H9 (cell line): ENCODE data around the gene JAG1. TPM values are rescaled to one million over a fixed set of nuclear protein-coding genes. Genes with fewer than 3 reads are reported as not detected.

Experiments
- DNase-seq: peaks from one replicate; pipeline ENCODE4 v3.0.0-alpha.2; 2017
- H2AFZ ChIP-seq: one replicate; pipeline ENCODE4 v1.6.1; 2013; ENCODE audit warnings: mild to moderate bottlenecking, low read length, control low read depth, moderate library complexity
- H2AK5ac ChIP-seq: 2 replicates; pipeline ENCODE4 v1.6.1; 2013; ENCODE audit warnings: low read length, control low read depth, mixed read lengths; ENCODE audit not compliant: insufficient read length
- H2BK120ac ChIP-seq: one replicate; pipeline ENCODE4 v1.6.1; 2013; ENCODE audit warnings: low read depth, mild to moderate bottlenecking, low read length, control low read depth, inconsistent platforms; ENCODE audit not compliant: poor library complexity, severe bottlenecking
- H2BK12ac ChIP-seq: 2 replicates; pipeline ENCODE4 v1.6.1; 2013; ENCODE audit warnings: low read length, control low read depth, mixed read lengths, low read depth; ENCODE audit not compliant: insufficient read length
- H2BK15ac ChIP-seq: 2 replicates; pipeline ENCODE4 v1.6.1; 2013; ENCODE audit warnings: low read depth, low read length, control low read depth
- H2BK20ac ChIP-seq: one replicate; pipeline ENCODE4 v1.6.1; 2013; ENCODE audit warnings: low read depth, mild to moderate bottlenecking, low read length, control low read depth, inconsistent platforms; ENCODE audit not compliant: poor library complexity, severe bottlenecking
- H2BK5ac ChIP-seq: 2 replicates; pipeline ENCODE4 v1.6.1; 2013; ENCODE audit warnings: low read length, control low read depth, mixed read lengths; ENCODE audit not compliant: insufficient read length
- H3K14ac ChIP-seq: 2 replicates; pipeline ENCODE4 v1.6.1; 2013; ENCODE audit warnings: low read length, control low read depth; ENCODE audit not compliant: insufficient read depth
- H3K18ac ChIP-seq: 2 replicates; pipeline ENCODE4 v1.6.1; 2013; ENCODE audit warnings: low read depth, mild to moderate bottlenecking, mixed read lengths, low read length, control low read depth; ENCODE audit not compliant: insufficient read length
- H3K23ac ChIP-seq: 2 replicates; pipeline ENCODE4 v1.6.1; 2013; ENCODE audit warnings: low read length, control low read depth, mixed read lengths, low read depth; ENCODE audit not compliant: insufficient read length
- H3K23me2 ChIP-seq: 2 replicates; pipeline ENCODE4 v1.6.1; 2013; ENCODE audit warnings: low read depth, mild to moderate bottlenecking, mixed read lengths, low read length, control low read depth; ENCODE audit not compliant: insufficient read length, poor library complexity, severe bottlenecking
- H3K27ac ChIP-seq: 2 replicates; pipeline ENCODE4 v1.5.1; 2013; ENCODE audit warnings: low read length, control low read depth, mixed read lengths, low read depth; ENCODE audit not compliant: insufficient read length
- H3K27me3 ChIP-seq: 2 replicates; pipeline ENCODE4 v1.6.1; 2013; ENCODE audit warnings: low read length, control low read depth, inconsistent platforms; ENCODE audit not compliant: insufficient read depth
- H3K4ac ChIP-seq: 2 replicates; pipeline ENCODE4 v1.6.1; 2013; ENCODE audit warnings: low read depth, mild to moderate bottlenecking, control low read depth, inconsistent platforms, low read length, moderate library complexity
- H3K4me1 ChIP-seq: 2 replicates; pipeline ENCODE4 v1.6.1; 2013; ENCODE audit warnings: low read length, control low read depth, inconsistent platforms; ENCODE audit not compliant: insufficient read depth
- H3K4me2 ChIP-seq: 2 replicates; pipeline ENCODE4 v1.6.1; 2013; ENCODE audit warnings: low read length, control low read depth, mixed read lengths; ENCODE audit not compliant: insufficient read length, insufficient read depth
- H3K56ac ChIP-seq: 2 replicates; pipeline ENCODE4 v1.6.1; 2013; ENCODE audit warnings: low read depth, mild to moderate bottlenecking, mixed read lengths, low read length, control low read depth; ENCODE audit not compliant: insufficient read length
- H3K79me1 ChIP-seq: 2 replicates; pipeline ENCODE4 v1.6.1; 2013; ENCODE audit warnings: low read depth, mild to moderate bottlenecking, moderate library complexity, low read length, control low read depth, inconsistent platforms; ENCODE audit not compliant: insufficient read depth, poor library complexity, severe bottlenecking
- H3K79me2 ChIP-seq: 2 replicates; pipeline ENCODE4 v1.6.1; 2013; ENCODE audit warnings: low read length, control low read depth, inconsistent platforms; ENCODE audit not compliant: insufficient read depth
- H3K9ac ChIP-seq: 2 replicates; pipeline ENCODE4 v1.6.1; 2013; ENCODE audit warnings: low read length, control low read depth, mixed read lengths; ENCODE audit not compliant: insufficient read length; ENCODE audit errors: extremely low read depth
- H3K9me3 ChIP-seq: one replicate; pipeline ENCODE4 v1.6.1; 2013; ENCODE audit warnings: low read depth, low read length, inconsistent platforms; ENCODE audit not compliant: control insufficient read depth
- H3T11ph ChIP-seq: one replicate; pipeline ENCODE4 v1.6.1; 2013; ENCODE audit warnings: mild to moderate bottlenecking, low read length, control low read depth, inconsistent platforms
- H4K20me1 ChIP-seq: one replicate; pipeline ENCODE4 v1.6.1; 2013; ENCODE audit not compliant: control insufficient read depth, insufficient read length, insufficient read depth
- H4K5ac ChIP-seq: 2 replicates; pipeline ENCODE4 v1.6.1; 2013; ENCODE audit warnings: low read depth, mild to moderate bottlenecking, mixed read lengths, low read length, control low read depth; ENCODE audit not compliant: insufficient read length
- H4K8ac ChIP-seq: replicated peaks from 2 replicates; pipeline ENCODE4 v1.6.1; 2013; ENCODE audit warnings: low read length, control low read depth, mixed read lengths, low read depth; ENCODE audit not compliant: insufficient read length
- H4K91ac ChIP-seq: 2 replicates; pipeline ENCODE4 v1.6.1; 2013; ENCODE audit warnings: low read depth, mild to moderate bottlenecking, moderate library complexity, mixed read lengths, low read length, control low read depth; ENCODE audit not compliant: insufficient read length
- H3K27ac Mint-ChIP-seq, 3 experiments: 2 replicates in 2 of 3; 3 replicates in 1 of 3; pipeline ENCODE4 v1.8.0; 2020 to 2021; ENCODE audit warnings: mixed read lengths in 3 of 3, mild to moderate bottlenecking in 1 of 3, moderate library complexity in 1 of 3
- H3K27me3 Mint-ChIP-seq: 2 replicates; pipeline ENCODE4 v1.8.0; 2021; ENCODE audit warnings: low read depth, mild to moderate bottlenecking, moderate library complexity, mixed read lengths
- H3K36me3 Mint-ChIP-seq, 3 experiments: 2 replicates in 2 of 3; 3 replicates in 1 of 3; pipeline ENCODE4 v1.8.0; 2020 to 2021; ENCODE audit warnings: low read depth in 3 of 3, mixed read lengths in 3 of 3; ENCODE audit not compliant: insufficient read depth in 1 of 3
- H3K4me1 Mint-ChIP-seq, 2 experiments: 2 replicates each; pipeline ENCODE4 v1.8.0; 2020; ENCODE audit warnings: mixed read lengths in 2 of 2
- H3K4me3 Mint-ChIP-seq, 2 experiments: 2 replicates in 1 of 2; 3 replicates in 1 of 2; pipeline ENCODE4 v1.8.0; 2020 to 2021; ENCODE audit warnings: mild to moderate bottlenecking in 2 of 2, mixed read lengths in 2 of 2, moderate library complexity in 1 of 2
- H3K9me3 Mint-ChIP-seq, 2 experiments: 2 replicates in 1 of 2; 3 replicates in 1 of 2; pipeline ENCODE4 v1.8.0; 2020; ENCODE audit warnings: mild to moderate bottlenecking in 2 of 2, mixed read lengths in 2 of 2, moderate library complexity in 1 of 2
- CTCF ChIP-seq: fragments of 200-600 bp; sonication (generic); conservative IDR thresholded peaks from 3 replicates; pipeline ENCODE4 v1.8.0; 2021; ENCODE audit warnings: antibody characterized with exemption, mild to moderate bottlenecking
- WGBS: extraction: QIAGEN DNeasy Blood & Tissue Kit; methylation state at CpG from one replicate; pipeline ENCODE4 v1.1.7; 2013; ENCODE audit warnings: missing lambda C conversion rate, low lambda C conversion rate, mixed read lengths; ENCODE audit not compliant: insufficient read length; ENCODE audit errors: extremely low coverage; 5-methylcytosine and 5-hydroxymethylcytosine counted together
- total RNA-seq: library from RNA; stranded (reverse); gene quantifications from 2 replicates; pipeline ENCODE4 v1.2.1, GENCODE V29; 2021

JAG1 gene
- total RNA-seq, 1 experiment from 2014 or later: 58.1 TPM

GRCh38 chr20:10658876-10659632 is 14.7 kb downstream of the JAG1 start:
- no peak overlapping the region for H2BK15ac ChIP-seq
- no peak overlapping the region for H4K8ac ChIP-seq
- H2BK12ac ChIP-seq: no peak overlapping the region
- DNase-seq: no peak
- peaks cover 22% of the 10 kb centered on the region; the same call in 1 of the 2 replicates for H3K4me1 ChIP-seq
- no peaks in the 10 kb centered on the region for H3K9me3 Mint-ChIP-seq
- H3K23ac ChIP-seq: no peak overlapping the region
- H3K79me1 ChIP-seq: peaks cover 4% of the 10 kb centered on the region
- peaks cover 75 to 81% of the 10 kb centered on the region in 2 experiments for H3K4me1 Mint-ChIP-seq
- H3K27me3 ChIP-seq: no peaks in the 10 kb centered on the region
- H3K4me3 Mint-ChIP-seq: no peak overlapping the region
- no peak overlapping the region for H2BK120ac ChIP-seq
- peaks cover 63 to 97% (median 77%) of the 10 kb centered on the region in 3 experiments for H3K36me3 Mint-ChIP-seq
- H2AFZ ChIP-seq: no peak overlapping the region
- H3K27me3 Mint-ChIP-seq: no peaks in the 10 kb centered on the region; the same call in 1 of the 2 replicates
- peaks cover 4% of the 10 kb centered on the region; the same call in 1 of the 2 replicates for H3K79me2 ChIP-seq
- no peak overlapping the region for H3T11ph ChIP-seq
- no peak overlapping the region for H4K5ac ChIP-seq
- no CpG with 5 or more reads among the region's 5 CpGs for WGBS
- H4K20me1 ChIP-seq: no peaks in the 10 kb centered on the region
- no peaks in the 10 kb centered on the region for H3K9me3 ChIP-seq
- no peak overlapping the region for H4K91ac ChIP-seq
- TF ChIP-seq CTCF: no peak
- H3K23me2 ChIP-seq: no peaks in the 10 kb centered on the region
- peak overlapping the region in 1 of 3 experiments; percentile 44; a peak in 1 of 7 replicates for H3K27ac Mint-ChIP-seq
- no peak overlapping the region for H3K9ac ChIP-seq
- no peak overlapping the region for H2BK20ac ChIP-seq
- no peak overlapping the region for H2BK5ac ChIP-seq
- H2AK5ac ChIP-seq: no peak overlapping the region
- H3K18ac ChIP-seq: no peak overlapping the region
- H3K14ac ChIP-seq: no peak overlapping the region
- no peak overlapping the region for H3K4ac ChIP-seq
- no peak overlapping the region for H3K27ac ChIP-seq
- H3K56ac ChIP-seq: no peak overlapping the region
- H3K4me2 ChIP-seq: no peak overlapping the region
